ENCODE results near the gene RASA1.

The RASA1 gene

GRCh38 chr5:87411973-87412629 is 144.4 kb downstream of the RASA1 start:
- no peak for TF ChIP-seq CTCF (IDR thresholded peaks at IDR 0.05; ENCODE audit: low read depth, low read length, missing control alignments)
- DNase-seq (ENCODE audit: extremely low read depth, low read depth): no peak
- H3K4me3 ChIP-seq (replicated peaks; ENCODE audit: low read depth, low read length): peak overlapping the region; percentile 78

GRCh38 chr5:87412630-87413342 is 145.1 kb downstream of the RASA1 start, which contains the start of gene CCNH:
Gene CCNH (minus strand): TSS chr5:87412930. CDS start chr5:87412794, 136 bp downstream.
- H3K4me3 ChIP-seq (replicated peaks; ENCODE audit: low read depth, low read length): peak within 1 kb of the TSS; percentile 78
- no peak for TF ChIP-seq CTCF (IDR thresholded peaks at IDR 0.05; ENCODE audit: low read depth, low read length, missing control alignments)
- peak; percentile 95 for DNase-seq (ENCODE audit: extremely low read depth, low read depth)

- no peak for TF ChIP-seq CTCF (IDR thresholded peaks at IDR 0.05; ENCODE audit: low read depth, low read length, missing control alignments)
- peak overlapping the region; percentile 78 for H3K4me3 ChIP-seq (replicated peaks; ENCODE audit: low read depth, low read length)
- DNase-seq (ENCODE audit: extremely low read depth, low read depth): no peak
Measured at GRCh38 chr5:87413343-87413645, 145.6 kb downstream of the RASA1 start.

GRCh38 chr5:87418506-87418905 is 150.8 kb downstream of the RASA1 start:
- H3K4me3 ChIP-seq (replicated peaks; ENCODE audit: low read depth, low read length): no peak overlapping the region
- no peak for TF ChIP-seq CTCF (IDR thresholded peaks at IDR 0.05; ENCODE audit: low read depth, low read length, missing control alignments)
- no peak for DNase-seq (ENCODE audit: extremely low read depth, low read depth)

- no peak for DNase-seq (ENCODE audit: extremely low read depth, low read depth)
- H3K4me3 ChIP-seq (replicated peaks; ENCODE audit: low read depth, low read length): no peak overlapping the region
- no peak for TF ChIP-seq CTCF (IDR thresholded peaks at IDR 0.05; ENCODE audit: low read depth, low read length, missing control alignments)
Measured at GRCh38 chr5:87421307-87421706, 153.6 kb downstream of the RASA1 start.

- DNase-seq (ENCODE audit: extremely low read depth, low read depth): no peak
- TF ChIP-seq CTCF (IDR thresholded peaks at IDR 0.05; ENCODE audit: low read depth, low read length, missing control alignments): no peak
- no peak overlapping the region for H3K4me3 ChIP-seq (replicated peaks; ENCODE audit: low read depth, low read length)
Measured at GRCh38 chr5:87423755-87424154, 156.1 kb downstream of the RASA1 start.

Data from HFF-Myc (cell line).